Transverse colon (tissue), 4 donors: ENCODE results near the gene DOCK2. TPM values are rescaled to one million over a fixed set of nuclear protein-coding genes. Genes with fewer than 3 reads are reported as not detected.

Experiments
- DNase-seq: peaks from one replicate; pipeline ENCODE4 v3.0.0-alpha.2; 2019
- H3K27ac ChIP-seq, 4 donors: fragments of 200-600 bp; sonication (generic); 2 replicates each; pipeline ENCODE4 v1.5.1; 2016 to 2018; ENCODE audit warnings: inconsistent platforms in 4 of 4
- H3K27me3 ChIP-seq: fragments of 200-600 bp; sonication (generic); 2 replicates; pipeline ENCODE4 v1.5.1; 2017; ENCODE audit warnings: inconsistent platforms
- H3K36me3 ChIP-seq, 4 donors: fragments of 200-600 bp; sonication (generic); 2 replicates each; pipeline ENCODE4 v1.5.1; 2017 to 2019; ENCODE audit warnings: inconsistent platforms in 4 of 4
- H3K4me1 ChIP-seq, 4 donors: fragments of 200-600 bp; sonication (generic); 2 replicates each; pipeline ENCODE4 v1.5.1; 2017 to 2020; ENCODE audit warnings: inconsistent platforms in 4 of 4
- H3K4me3 ChIP-seq, 4 donors: fragments of 200-600 bp; sonication (generic); 1 replicate in 1 of 4; 2 replicates in 3 of 4; pipeline versions ENCODE4 v1.5.1 to v1.6.1; 2017 to 2019; ENCODE audit warnings: inconsistent platforms in 4 of 4
- H3K9me3 ChIP-seq, 2 donors: fragments of 200-600 bp; sonication (generic); 2 replicates each; pipeline ENCODE4 v1.5.1; 2017 to 2019; ENCODE audit warnings: inconsistent platforms in 2 of 2
- EP300 ChIP-seq: sonication (generic); formaldehyde crosslinking; IDR thresholded peaks from one replicate; pipeline ENCODE4 v1.6.1; 2017; ENCODE audit warnings: antibody characterized with exemption, low read depth
- POLR2A ChIP-seq: fragments of 450-650 bp; IDR thresholded peaks from one replicate; pipeline ENCODE4 v1.6.1; 2016; ENCODE audit warnings: antibody characterized with exemption, mild to moderate bottlenecking, moderate library complexity
- POLR2AphosphoS5 ChIP-seq, 3 donors: sonication (generic); formaldehyde crosslinking; IDR thresholded peaks; one replicate each; pipeline ENCODE4 v1.6.1; 2016; ENCODE audit warnings: antibody characterized with exemption in 3 of 3
- WGBS, 2 donors: methylation state at CpG; one replicate each; pipeline ENCODE4 v1.1.5; 2018; ENCODE audit warnings: low coverage in 1 of 2; 5-methylcytosine and 5-hydroxymethylcytosine counted together
- in situ Hi-C, 4 donors: fragments of 200-750 bp; cut with MboI; loops; one replicate each; pipeline versions ENCODE4 v1.15.0 to v1.15.1; 2017; ENCODE audit warnings: low sequenced_read_pairs in 3 of 4, low pct_ligation_motif_present in 1 of 4, low pct_unique_long_range_greater_than_20kb in 1 of 4
- intact Hi-C: fragments of 100-400 bp; cut with DNase I; formaldehyde crosslinking; loops from one replicate; pipeline ENCODE4 v1.15.1; 2023; ENCODE audit warnings: low total_unique reads
- total RNA-seq, 4 donors: library from RNA; depleted of rRNA; stranded (reverse); fragments of >200 nt; gene quantifications; one replicate each; pipeline ENCODE4 v1.1.0, GENCODE V29; 2016
- TF ChIP-seq, protein P1 (sequence below), 5 experiments: fragments of 200-600 bp in 3 of 5; fragments of 450-650 bp in 2 of 5; sonication (generic) in 3 of 5; IDR thresholded peaks; 1 replicate in 2 of 5; 2 replicates in 3 of 5; pipeline ENCODE4 v1.5.1; 2016 to 2017; ENCODE audit warnings: antibody characterized with exemption in 5 of 5, inconsistent platforms in 3 of 5, mild to moderate bottlenecking in 2 of 5, moderate library complexity in 1 of 5

Gene DOCK2
- total RNA-seq, 4 donors from 2014 or later: 8.3 to 24.0 (median 14.3) TPM

DNA sequence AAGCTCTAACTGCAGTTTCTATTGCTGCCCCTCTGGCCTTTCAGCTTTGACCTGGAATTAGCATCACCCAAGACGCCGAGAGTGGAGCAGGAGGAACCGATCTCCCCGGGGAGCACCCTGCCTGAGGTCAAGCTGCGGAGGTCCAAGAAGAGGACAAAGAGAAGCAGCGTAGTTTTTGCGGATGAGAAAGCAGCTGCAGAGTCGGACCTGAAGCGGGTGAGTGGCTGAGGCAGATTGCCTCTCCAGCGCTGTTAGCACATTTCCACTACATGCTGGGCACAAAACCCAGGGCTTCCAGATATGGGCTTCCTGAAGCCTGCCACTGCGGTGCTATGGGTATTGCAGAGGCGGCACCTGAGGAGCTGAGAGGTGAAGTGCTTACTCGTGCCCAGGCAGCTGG is 441.9 kb downstream of the DOCK2 start:
- H3K36me3 ChIP-seq: no peaks in the 10 kb centered on the region
- H3K4me3 ChIP-seq: no peak overlapping the region
- H3K9me3 ChIP-seq: no peaks in the 10 kb centered on the region
- in situ Hi-C loops: no loop called here
- H3K27me3 ChIP-seq: no peaks in the 10 kb centered on the region
- DNase-seq: no peak
- H3K4me1 ChIP-seq: no peaks in the 10 kb centered on the region
- whole genome bisulfite sequencing, 2 donors: 88 to 92% methylated on average over 10 to 11 of the region's 13 CpGs
- no peak overlapping the region for H3K27ac ChIP-seq
- intact Hi-C loops: no loop called here
- TF ChIP-seq, protein P1, sequence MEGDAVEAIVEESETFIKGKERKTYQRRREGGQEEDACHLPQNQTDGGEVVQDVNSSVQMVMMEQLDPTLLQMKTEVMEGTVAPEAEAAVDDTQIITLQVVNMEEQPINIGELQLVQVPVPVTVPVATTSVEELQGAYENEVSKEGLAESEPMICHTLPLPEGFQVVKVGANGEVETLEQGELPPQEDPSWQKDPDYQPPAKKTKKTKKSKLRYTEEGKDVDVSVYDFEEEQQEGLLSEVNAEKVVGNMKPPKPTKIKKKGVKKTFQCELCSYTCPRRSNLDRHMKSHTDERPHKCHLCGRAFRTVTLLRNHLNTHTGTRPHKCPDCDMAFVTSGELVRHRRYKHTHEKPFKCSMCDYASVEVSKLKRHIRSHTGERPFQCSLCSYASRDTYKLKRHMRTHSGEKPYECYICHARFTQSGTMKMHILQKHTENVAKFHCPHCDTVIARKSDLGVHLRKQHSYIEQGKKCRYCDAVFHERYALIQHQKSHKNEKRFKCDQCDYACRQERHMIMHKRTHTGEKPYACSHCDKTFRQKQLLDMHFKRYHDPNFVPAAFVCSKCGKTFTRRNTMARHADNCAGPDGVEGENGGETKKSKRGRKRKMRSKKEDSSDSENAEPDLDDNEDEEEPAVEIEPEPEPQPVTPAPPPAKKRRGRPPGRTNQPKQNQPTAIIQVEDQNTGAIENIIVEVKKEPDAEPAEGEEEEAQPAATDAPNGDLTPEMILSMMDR (IDR thresholded peaks at IDR 0.05): no peak
- TF ChIP-seq POLR2A (no peak), EP300 (no peak)

DNA sequence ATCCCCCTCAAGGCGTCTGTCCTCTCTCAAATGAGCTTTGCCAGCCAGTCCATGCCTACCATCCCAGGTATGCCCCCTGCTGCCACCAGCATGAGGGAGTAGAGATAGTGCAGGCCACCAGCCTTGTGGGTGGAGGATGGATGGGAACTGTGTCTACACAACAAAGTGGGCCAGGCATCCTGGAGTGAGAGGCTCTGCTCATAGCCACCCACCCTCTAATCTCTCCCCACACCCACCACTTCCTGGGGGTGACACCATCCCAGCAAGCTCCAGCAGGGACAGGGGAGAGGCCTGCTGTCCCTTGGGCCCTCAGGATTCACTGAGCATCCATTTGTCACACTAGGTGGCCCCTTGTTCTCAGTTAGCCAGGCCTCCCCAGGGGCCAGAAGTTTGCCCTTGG is 443.1 kb downstream of the DOCK2 start:
- H3K4me1 ChIP-seq: no peaks in the 10 kb centered on the region
- H3K27ac ChIP-seq: no peak overlapping the region
- H3K27me3 ChIP-seq: no peaks in the 10 kb centered on the region
- in situ Hi-C loops: no loop called here
- WGBS, 2 donors: 92% methylated on average over 1 of the region's 1 CpG; no CpG with 5 or more reads in 1 of the 2 donors
- no peak overlapping the region for H3K4me3 ChIP-seq
- H3K9me3 ChIP-seq: no peaks in the 10 kb centered on the region
- H3K36me3 ChIP-seq: no peaks in the 10 kb centered on the region
- intact Hi-C loops: no loop called here
- no peak for TF ChIP-seq EP300
- TF ChIP-seq POLR2AphosphoS5 (IDR thresholded peaks at IDR 0.05): no peak
- no peak for TF ChIP-seq POLR2A
- TF ChIP-seq, protein P1 (IDR thresholded peaks at IDR 0.05): no peak
- no peak for DNase-seq

- intact Hi-C loops: no loop called here
- Histone ChIP-seq H3K36me3 (no peaks in the 10 kb centered on the region), H3K4me1 (no peaks in the 10 kb centered on the region), H3K27ac (no peak overlapping the region), H3K9me3 (no peaks in the 10 kb centered on the region), H3K27me3 (no peaks in the 10 kb centered on the region), H3K4me3 (no peak overlapping the region)
- TF ChIP-seq EP300 (no peak), POLR2A (no peak), POLR2AphosphoS5 (IDR thresholded peaks at IDR 0.05) (no peak)
- TF ChIP-seq, protein P1 (IDR thresholded peaks at IDR 0.05): no peak
- in situ Hi-C loops: no loop called here
- 86% methylated on average over 8 of the region's 8 CpGs; no CpG with 5 or more reads in 1 of the 2 donors for WGBS, 2 donors
- no peak for DNase-seq
Measured at GRCh38 chr5:170080786-170081445, 443.8 kb downstream of the DOCK2 start.

- Histone ChIP-seq H3K36me3 (no peaks in the 10 kb centered on the region), H3K27ac (no peak overlapping the region), H3K9me3 (no peaks in the 10 kb centered on the region), H3K4me1 (no peaks in the 10 kb centered on the region), H3K27me3 (no peaks in the 10 kb centered on the region), H3K4me3 (no peak overlapping the region)
- 89 to 92% methylated on average over 2 to 4 of the region's 4 CpGs for WGBS, 2 donors
- in situ Hi-C loops: no loop called here
- intact Hi-C loops: no loop called here
- DNase-seq: no peak
- no peak for TF ChIP-seq POLR2AphosphoS5 (IDR thresholded peaks at IDR 0.05)
- TF ChIP-seq POLR2A: no peak
- TF ChIP-seq EP300: no peak
- TF ChIP-seq, protein P1 (IDR thresholded peaks at IDR 0.05): no peak
Measured at GRCh38 chr5:170081616-170082015, 444.5 kb downstream of the DOCK2 start.
